Breast epithelium (tissue), 3 donors: ENCODE data around the gene GATA6.

Experiments used
- POLR2A ChIP-seq: fragments of 450-650 bp; IDR thresholded peaks from one replicate; pipeline ENCODE4 v1.6.1; 2016; ENCODE audit warnings: antibody characterized with exemption, mild to moderate bottlenecking, moderate library complexity
- TF ChIP-seq, protein P1 (sequence below), 3 donors: fragments of 450-650 bp; IDR thresholded peaks; one replicate each; pipeline ENCODE4 v1.5.1; 2016 to 2017; ENCODE audit warnings: antibody characterized with exemption in 3 of 3, mild to moderate bottlenecking in 3 of 3, moderate library complexity in 3 of 3

DNA sequence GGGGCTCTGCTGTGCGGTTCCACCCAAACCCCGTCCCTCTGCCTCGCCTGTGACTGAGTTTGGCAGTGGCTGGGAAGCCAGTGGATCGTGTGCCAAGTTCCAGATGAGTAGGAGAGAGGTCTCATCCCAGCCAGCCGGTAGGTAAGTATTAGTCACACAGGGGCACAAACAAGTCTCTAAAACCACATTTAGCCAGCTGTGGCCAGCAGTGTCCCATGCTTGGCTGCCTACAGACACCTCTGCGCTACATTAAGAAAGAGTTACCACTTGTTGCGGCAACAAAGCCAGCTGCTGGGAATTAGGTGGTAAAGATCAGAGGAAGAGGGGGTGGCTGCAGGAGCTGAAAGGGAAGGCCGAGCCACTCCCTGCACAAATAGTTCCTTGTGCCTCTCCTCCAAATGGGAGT, 81.2 kb downstream of the GATA6 start:
- TF ChIP-seq, protein P1, sequence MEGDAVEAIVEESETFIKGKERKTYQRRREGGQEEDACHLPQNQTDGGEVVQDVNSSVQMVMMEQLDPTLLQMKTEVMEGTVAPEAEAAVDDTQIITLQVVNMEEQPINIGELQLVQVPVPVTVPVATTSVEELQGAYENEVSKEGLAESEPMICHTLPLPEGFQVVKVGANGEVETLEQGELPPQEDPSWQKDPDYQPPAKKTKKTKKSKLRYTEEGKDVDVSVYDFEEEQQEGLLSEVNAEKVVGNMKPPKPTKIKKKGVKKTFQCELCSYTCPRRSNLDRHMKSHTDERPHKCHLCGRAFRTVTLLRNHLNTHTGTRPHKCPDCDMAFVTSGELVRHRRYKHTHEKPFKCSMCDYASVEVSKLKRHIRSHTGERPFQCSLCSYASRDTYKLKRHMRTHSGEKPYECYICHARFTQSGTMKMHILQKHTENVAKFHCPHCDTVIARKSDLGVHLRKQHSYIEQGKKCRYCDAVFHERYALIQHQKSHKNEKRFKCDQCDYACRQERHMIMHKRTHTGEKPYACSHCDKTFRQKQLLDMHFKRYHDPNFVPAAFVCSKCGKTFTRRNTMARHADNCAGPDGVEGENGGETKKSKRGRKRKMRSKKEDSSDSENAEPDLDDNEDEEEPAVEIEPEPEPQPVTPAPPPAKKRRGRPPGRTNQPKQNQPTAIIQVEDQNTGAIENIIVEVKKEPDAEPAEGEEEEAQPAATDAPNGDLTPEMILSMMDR (IDR thresholded peaks at IDR 0.05), result no peak
- no peak for TF ChIP-seq POLR2A
